ENCODE results near the gene BMAL1.

GRCh38 chr11:13284776-13285588 is 7.4 kb downstream of the BMAL1 start:
- TF ChIP-seq SPI1 (IDR thresholded peaks at IDR 0.05; ENCODE audit: low read depth, low read length): no peak
- TF ChIP-seq POLR2AphosphoS5 (IDR thresholded peaks at IDR 0.05; ENCODE audit: low read depth, low read length): no peak
- no peak for TF ChIP-seq POLR2A (IDR thresholded peaks at IDR 0.05; ENCODE audit: low read depth, low read length)

All from GM12891 (cell line).